Activated T-cell treated with anti-CD3 and anti-CD28 coated beads, Interleukin-2, amount 50 U/mL, for 24 hours (primary cell): ENCODE data around the gene SLC8A1.

Experiments used
- DNase-seq: peaks from one replicate; pipeline ENCODE4 v3.0.0-alpha.2; 2020
- H3K27ac Mint-ChIP-seq: 2 replicates; pipeline ENCODE4 v1.8.0; 2020; ENCODE audit warnings: mild to moderate bottlenecking, mixed read lengths
- H3K27me3 Mint-ChIP-seq: 2 replicates; pipeline ENCODE4 v1.8.0; 2020; ENCODE audit warnings: mixed read lengths
- H3K36me3 Mint-ChIP-seq: 2 replicates; pipeline ENCODE4 v1.8.0; 2020; ENCODE audit warnings: low read depth, mixed read lengths
- H3K4me1 Mint-ChIP-seq: 2 replicates; pipeline ENCODE4 v1.8.0; 2020; ENCODE audit warnings: low read depth, mixed read lengths
- H3K4me3 Mint-ChIP-seq: 2 replicates; pipeline ENCODE4 v1.8.0; 2020; ENCODE audit warnings: mild to moderate bottlenecking, moderate library complexity, mixed read lengths
- H3K9me3 Mint-ChIP-seq: 2 replicates; pipeline ENCODE4 v1.8.0; 2020; ENCODE audit warnings: mixed read lengths

SLC8A1 gene

GRCh38 chr2:40062381-40062780 lies 389.5 kb downstream of the SLC8A1 start:
- H3K4me3 Mint-ChIP-seq: no peak overlapping the region

GRCh38 chr2:40049781-40050180 lies 402.1 kb downstream of the SLC8A1 start:
- no peak overlapping the region for H3K27ac Mint-ChIP-seq
- DNase-seq: no peak

More at GRCh38 chr2:40062381-40062780, 389.5 kb downstream of the SLC8A1 start:
- Mint-ChIP-seq H3K27ac (no peak overlapping the region), H3K27me3 (no peaks in the 10 kb centered on the region), H3K4me1 (no peaks in the 10 kb centered on the region), H3K36me3 (no peaks in the 10 kb centered on the region), H3K9me3 (peaks cover 3% of the 10 kb centered on the region)
- DNase-seq: no peak

GRCh38 chr2:40048506-40048905 lies 403.4 kb downstream of the SLC8A1 start:
- no peak for DNase-seq
- no peak overlapping the region for H3K27ac Mint-ChIP-seq
- H3K27me3 Mint-ChIP-seq: peaks cover 8% of the 10 kb centered on the region
- no peak overlapping the region for H3K4me3 Mint-ChIP-seq
- H3K9me3 Mint-ChIP-seq: no peaks in the 10 kb centered on the region
- no peaks in the 10 kb centered on the region for H3K4me1 Mint-ChIP-seq
- no peaks in the 10 kb centered on the region for H3K36me3 Mint-ChIP-seq

More at GRCh38 chr2:40049781-40050180, 402.1 kb downstream of the SLC8A1 start:
- no peaks in the 10 kb centered on the region for H3K36me3 Mint-ChIP-seq
- no peak overlapping the region for H3K4me3 Mint-ChIP-seq
- no peaks in the 10 kb centered on the region for H3K9me3 Mint-ChIP-seq
- no peaks in the 10 kb centered on the region for H3K4me1 Mint-ChIP-seq
- H3K27me3 Mint-ChIP-seq: peaks cover 8% of the 10 kb centered on the region

GRCh38 chr2:40047406-40047805 lies 404.5 kb downstream of the SLC8A1 start:
- Mint-ChIP-seq H3K36me3 (no peaks in the 10 kb centered on the region), H3K27ac (no peak overlapping the region)
- DNase-seq: no peak

More at GRCh38 chr2:40047406-40047805, 404.5 kb downstream of the SLC8A1 start:
- Mint-ChIP-seq H3K9me3 (no peaks in the 10 kb centered on the region), H3K4me1 (no peaks in the 10 kb centered on the region), H3K27me3 (peaks cover 8% of the 10 kb centered on the region), H3K4me3 (no peak overlapping the region)
